ENCODE data around the gene SETD3. TPM values are rescaled to one million over a fixed set of nuclear protein-coding genes. Genes with fewer than 3 reads are reported as not detected.

Gene SETD3
- total RNA-seq: 83.6 TPM
- 39.0 TPM for polyA plus RNA-seq
- long read RNA-seq, donor 1, partial matches to known transcripts: 0 of 3 reads
- long read RNA-seq, donor 1, other reads (novel, unspliced or antisense): 0 of 3 reads
- long read RNA-seq, donor 2: 0 reads
- long read RNA-seq, donor 3, transcript SETD3-202 (13 exons, 2,878 nt): major isoform, 6 of 21 reads
- long read RNA-seq, donor 3, partial matches to known transcripts: 14 of 21 reads
- long read RNA-seq, donor 3, other reads (novel, unspliced or antisense): 0 of 21 reads
- long read RNA-seq, donor 4, partial matches to known transcripts: 0 of 3 reads
- long read RNA-seq, donor 4, other reads (novel, unspliced or antisense): 0 of 3 reads
- long read RNA-seq, donor 5, transcript SETD3-202 (13 exons, 2,878 nt): major isoform, 11 of 17 reads
- long read RNA-seq, donor 5, partial matches to known transcripts: 5 of 17 reads
- long read RNA-seq, donor 5, other reads (novel, unspliced or antisense): 0 of 17 reads
- long read RNA-seq, donor 6, transcript SETD3-202 (13 exons, 2,878 nt): major isoform, 12 of 40 reads
- long read RNA-seq, donor 6, partial matches to known transcripts: 25 of 40 reads
- long read RNA-seq, donor 6, other reads (novel, unspliced or antisense): 0 of 40 reads
- long read RNA-seq, donor 7, partial matches to known transcripts: 0 of 4 reads
- long read RNA-seq, donor 7, other reads (novel, unspliced or antisense): 0 of 4 reads
- long read RNA-seq, donor 8, transcript SETD3-202 (13 exons, 2,878 nt): major isoform, 5 of 6 reads
- long read RNA-seq, donor 8, partial matches to known transcripts: 0 of 6 reads
- long read RNA-seq, donor 8, other reads (novel, unspliced or antisense): 0 of 6 reads
- long read RNA-seq, donor 9, transcript SETD3-202 (13 exons, 2,878 nt): major isoform, 11 of 21 reads
- long read RNA-seq, donor 9, partial matches to known transcripts: 8 of 21 reads
- long read RNA-seq, donor 9, other reads (novel, unspliced or antisense): 0 of 21 reads
- long read RNA-seq, donor 10, partial matches to known transcripts: 0 of 6 reads
- long read RNA-seq, donor 10, other reads (novel, unspliced or antisense): 0 of 6 reads

GRCh38 chr14:99479906-99480869, at the start of gene SETD3:
Gene SETD3 (minus strand): TSS chr14:99480859. CDS start chr14:99465805, 15,054 bp downstream.
- Histone ChIP-seq H3K9me3 (ENCODE audit: control insufficient read depth in 2 of 2, insufficient read depth in 1 of 2, low read length in 1 of 2) (no peaks in the 10 kb centered on the region), H3K27me3 (ENCODE audit: control insufficient read depth in 2 of 2, insufficient read depth in 1 of 2, low read length in 1 of 2) (no peaks in the 10 kb centered on the region), H3K4me3 (ENCODE audit: low read length in 2 of 2) (peak within 1 kb of the TSS; percentile 68 to 96), H3K36me3 (ENCODE audit: control insufficient read depth in 2 of 2, insufficient read depth in 2 of 2, low read length in 1 of 2) (no peaks in the 10 kb centered on the region), H3K27ac (ENCODE audit: low read depth in 1 of 2, low read length in 1 of 2) (peak within 1 kb of the TSS; percentile 86 to 92), H3K4me1 (ENCODE audit: control insufficient read depth in 2 of 2, insufficient read depth in 2 of 2, low read length in 2 of 2) (peaks cover 6 to 12% of the 10 kb centered on the region in 2 donors)
- under 1% methylated on average over 122 of the region's 122 CpGs for WGBS
- DNase-seq (ENCODE audit: low read depth in 6 of 9, low spot score in 9 of 9): peak in 5 of 9 donors; percentile 27 to 59 (median 35)

GRCh38 chr14:99529899-99530298, 49.2 kb upstream of the SETD3 start:
- Histone ChIP-seq H3K36me3 (ENCODE audit: control insufficient read depth in 2 of 2, insufficient read depth in 2 of 2, low read length in 1 of 2) (no peaks in the 10 kb centered on the region), H3K27me3 (ENCODE audit: control insufficient read depth in 2 of 2, insufficient read depth in 1 of 2, low read length in 1 of 2) (no peaks in the 10 kb centered on the region), H3K27ac (ENCODE audit: low read depth in 1 of 2, low read length in 1 of 2) (no peak overlapping the region), H3K9me3 (ENCODE audit: control insufficient read depth in 2 of 2, insufficient read depth in 1 of 2, low read length in 1 of 2) (no peaks in the 10 kb centered on the region), H3K4me3 (ENCODE audit: low read length in 2 of 2) (no peak overlapping the region), H3K4me1 (ENCODE audit: control insufficient read depth in 2 of 2, insufficient read depth in 2 of 2, low read length in 2 of 2) (no peaks in the 10 kb centered on the region)
- no peak for DNase-seq (ENCODE audit: low read depth in 6 of 9, low spot score in 9 of 9)
- 97% methylated on average over 4 of the region's 4 CpGs for WGBS

GRCh38 chr14:99527427-99528076, 46.9 kb upstream of the SETD3 start:
- no peak overlapping the region for H3K27ac ChIP-seq (ENCODE audit: low read depth in 1 of 2, low read length in 1 of 2)
- no peaks in the 10 kb centered on the region for H3K4me1 ChIP-seq (ENCODE audit: control insufficient read depth in 2 of 2, insufficient read depth in 2 of 2, low read length in 2 of 2)
- H3K9me3 ChIP-seq (ENCODE audit: control insufficient read depth in 2 of 2, insufficient read depth in 1 of 2, low read length in 1 of 2): no peaks in the 10 kb centered on the region
- no peaks in the 10 kb centered on the region for H3K36me3 ChIP-seq (ENCODE audit: control insufficient read depth in 2 of 2, insufficient read depth in 2 of 2, low read length in 1 of 2)
- no peak overlapping the region for H3K4me3 ChIP-seq (ENCODE audit: low read length in 2 of 2)
- no peaks in the 10 kb centered on the region for H3K27me3 ChIP-seq (ENCODE audit: control insufficient read depth in 2 of 2, insufficient read depth in 1 of 2, low read length in 1 of 2)
- WGBS: 89% methylated on average over 19 of the region's 19 CpGs
- no peak for DNase-seq (ENCODE audit: low read depth in 6 of 9, low spot score in 9 of 9)

GRCh38 chr14:99527026-99527425, 46.4 kb upstream of the SETD3 start:
- no peaks in the 10 kb centered on the region for H3K9me3 ChIP-seq (ENCODE audit: control insufficient read depth in 2 of 2, insufficient read depth in 1 of 2, low read length in 1 of 2)
- H3K27ac ChIP-seq (ENCODE audit: low read depth in 1 of 2, low read length in 1 of 2): no peak overlapping the region

GRCh38 chr14:99525699-99526080, 45.0 kb upstream of the SETD3 start:
- Histone ChIP-seq H3K27me3 (ENCODE audit: control insufficient read depth in 2 of 2, insufficient read depth in 1 of 2, low read length in 1 of 2) (no peaks in the 10 kb centered on the region), H3K4me3 (ENCODE audit: low read length in 2 of 2) (no peak overlapping the region), H3K27ac (ENCODE audit: low read depth in 1 of 2, low read length in 1 of 2) (no peak overlapping the region), H3K4me1 (ENCODE audit: control insufficient read depth in 2 of 2, insufficient read depth in 2 of 2, low read length in 2 of 2) (no peaks in the 10 kb centered on the region), H3K9me3 (ENCODE audit: control insufficient read depth in 2 of 2, insufficient read depth in 1 of 2, low read length in 1 of 2) (no peaks in the 10 kb centered on the region), H3K36me3 (ENCODE audit: control insufficient read depth in 2 of 2, insufficient read depth in 2 of 2, low read length in 1 of 2) (no peaks in the 10 kb centered on the region)
- WGBS: 95% methylated on average over 12 of the region's 12 CpGs
- DNase-seq (ENCODE audit: low read depth in 6 of 9, low spot score in 9 of 9): no peak

More at GRCh38 chr14:99527026-99527425, 46.4 kb upstream of the SETD3 start:
- Histone ChIP-seq H3K4me1 (ENCODE audit: control insufficient read depth in 2 of 2, insufficient read depth in 2 of 2, low read length in 2 of 2) (no peaks in the 10 kb centered on the region), H3K27me3 (ENCODE audit: control insufficient read depth in 2 of 2, insufficient read depth in 1 of 2, low read length in 1 of 2) (no peaks in the 10 kb centered on the region), H3K4me3 (ENCODE audit: low read length in 2 of 2) (no peak overlapping the region), H3K36me3 (ENCODE audit: control insufficient read depth in 2 of 2, insufficient read depth in 2 of 2, low read length in 1 of 2) (no peaks in the 10 kb centered on the region)
- no peak for DNase-seq (ENCODE audit: low read depth in 6 of 9, low spot score in 9 of 9)
- 95% methylated on average over 12 of the region's 12 CpGs for WGBS

GRCh38 chr14:99524804-99525698, 44.4 kb upstream of the SETD3 start:
- no peaks in the 10 kb centered on the region for H3K4me1 ChIP-seq (ENCODE audit: control insufficient read depth in 2 of 2, insufficient read depth in 2 of 2, low read length in 2 of 2)
- no peaks in the 10 kb centered on the region for H3K27me3 ChIP-seq (ENCODE audit: control insufficient read depth in 2 of 2, insufficient read depth in 1 of 2, low read length in 1 of 2)
- H3K9me3 ChIP-seq (ENCODE audit: control insufficient read depth in 2 of 2, insufficient read depth in 1 of 2, low read length in 1 of 2): no peaks in the 10 kb centered on the region
- H3K36me3 ChIP-seq (ENCODE audit: control insufficient read depth in 2 of 2, insufficient read depth in 2 of 2, low read length in 1 of 2): no peaks in the 10 kb centered on the region
- WGBS: 82% methylated on average over 17 of the region's 17 CpGs
- DNase-seq (ENCODE audit: low read depth in 6 of 9, low spot score in 9 of 9): peak in 1 of 9 donors; percentile 9
- no peak overlapping the region for H3K27ac ChIP-seq (ENCODE audit: low read depth in 1 of 2, low read length in 1 of 2)
- no peak overlapping the region for H3K4me3 ChIP-seq (ENCODE audit: low read length in 2 of 2)

- no peak for DNase-seq (ENCODE audit: low read depth in 6 of 9, low spot score in 9 of 9)
- Histone ChIP-seq H3K36me3 (ENCODE audit: control insufficient read depth in 2 of 2, insufficient read depth in 2 of 2, low read length in 1 of 2) (no peaks in the 10 kb centered on the region), H3K4me3 (ENCODE audit: low read length in 2 of 2) (no peak overlapping the region), H3K27ac (ENCODE audit: low read depth in 1 of 2, low read length in 1 of 2) (no peak overlapping the region), H3K27me3 (ENCODE audit: control insufficient read depth in 2 of 2, insufficient read depth in 1 of 2, low read length in 1 of 2) (no peaks in the 10 kb centered on the region), H3K9me3 (ENCODE audit: control insufficient read depth in 2 of 2, insufficient read depth in 1 of 2, low read length in 1 of 2) (no peaks in the 10 kb centered on the region), H3K4me1 (ENCODE audit: control insufficient read depth in 2 of 2, insufficient read depth in 2 of 2, low read length in 2 of 2) (no peaks in the 10 kb centered on the region)
- 94% methylated on average over 16 of the region's 16 CpGs for WGBS
Measured at GRCh38 chr14:99524091-99524661, 43.5 kb upstream of the SETD3 start.
